ENCODE measurements around the gene JPH3. TPM values are rescaled to one million over a fixed set of nuclear protein-coding genes. Genes with fewer than 3 reads are reported as not detected.

Gene JPH3
- total RNA-seq, 1 experiment from 2014 or later, result 39.0 TPM

GRCh38 chr16:87741700-87742415 is 139.6 kb downstream of the JPH3 start:
- Mint-ChIP-seq H3K9me3 (peaks cover 6% of the 10 kb centered on the region; the same call in 1 of the 2 replicates), H3K27me3 (ENCODE audit: low read depth) (no peaks in the 10 kb centered on the region; the same call in 1 of the 2 replicates), H3K4me3 (no peak overlapping the region), H3K36me3 (peaks cover 46% of the 10 kb centered on the region), H3K27ac (no peak overlapping the region), H3K4me1 (no peaks in the 10 kb centered on the region)
- DNase-seq (ENCODE audit: low spot score) (no peak), ATAC-seq (no peak)
- CTCF ChIA-PET, result no interaction called here
- POLR2A ChIA-PET, result no interaction called here
- no peak for TF ChIP-seq ETV6 (CRISPR knock-in tag; IDR thresholded peaks at IDR 0.05)
- TF ChIP-seq ATF2 (CRISPR knock-in tag; IDR thresholded peaks at IDR 0.05; ENCODE audit: borderline replicate concordance, low read depth), result no peak
- TF ChIP-seq PRDM15 (CRISPR knock-in tag; IDR thresholded peaks at IDR 0.05), result no peak
- TF ChIP-seq ZNF396 (CRISPR knock-in tag; IDR thresholded peaks at IDR 0.05; ENCODE audit: borderline replicate concordance), result no peak
- TF ChIP-seq ATF6 (CRISPR knock-in tag; IDR thresholded peaks at IDR 0.05), result no peak
- TF ChIP-seq CBFB (CRISPR knock-in tag; IDR thresholded peaks at IDR 0.05; ENCODE audit: low read depth), result no peak
- no peak for TF ChIP-seq SP1 (CRISPR knock-in tag; conservative IDR thresholded peaks at IDR 0.05)
- TF ChIP-seq CREB1 (CRISPR knock-in tag; IDR thresholded peaks at IDR 0.05), result no peak
- TF ChIP-seq MXD4 (CRISPR knock-in tag; IDR thresholded peaks at IDR 0.05; ENCODE audit: borderline replicate concordance), result no peak
- no peak for TF ChIP-seq JUN (CRISPR knock-in tag; IDR thresholded peaks at IDR 0.05)
- no peak for TF ChIP-seq MLX (CRISPR knock-in tag; IDR thresholded peaks at IDR 0.05)

GRCh38 chr16:87742781-87743490 is 140.6 kb downstream of the JPH3 start:
- H3K36me3 Mint-ChIP-seq, result peaks cover 53% of the 10 kb centered on the region
- no peak for TF ChIP-seq PRRX2 (CRISPR knock-in tag; IDR thresholded peaks at IDR 0.05)
- no peak for TF ChIP-seq OVOL2 (CRISPR knock-in tag; IDR thresholded peaks at IDR 0.05; ENCODE audit: borderline replicate concordance)
- peak; percentile 88 for TF ChIP-seq ZNF121 (CRISPR knock-in tag; IDR thresholded peaks at IDR 0.05)
- no peak for TF ChIP-seq JAZF1 (CRISPR knock-in tag; IDR thresholded peaks at IDR 0.05)
- no peak for TF ChIP-seq ATF1 (CRISPR knock-in tag; IDR thresholded peaks at IDR 0.05)
- no peak overlapping the region for H3K27ac Mint-ChIP-seq
- ATAC-seq (no peak), DNase-seq (ENCODE audit: low spot score) (no peak)
- POLR2A ChIA-PET, result no interaction called here
- no peaks in the 10 kb centered on the region for H3K4me1 Mint-ChIP-seq
- H3K9me3 Mint-ChIP-seq, result peaks cover 6% of the 10 kb centered on the region; the same call in 1 of the 2 replicates
- CTCF ChIA-PET, result no interaction called here
- H3K27me3 Mint-ChIP-seq (ENCODE audit: low read depth), result no peaks in the 10 kb centered on the region; the same call in 1 of the 2 replicates
- H3K4me3 Mint-ChIP-seq, result no peak overlapping the region
